ENCODE data around the gene BLMH. TPM values are rescaled to one million over a fixed set of nuclear protein-coding genes. Genes with fewer than 3 reads are reported as not detected.

Gene BLMH
- total RNA-seq, 1 experiment from 2014 or later: 51.2 TPM

GRCh38 chr17:30248786-30249185 lies 43.0 kb downstream of the BLMH start:
- no peak for DNase-seq (ENCODE audit: low read depth, low spot score)
- RAD21 ChIA-PET (ENCODE audit: low non-redundant PET in 1 of 2, low total read pairs in 2 of 2, uncharacterized antibody in 2 of 2, unreplicated experiment in 2 of 2): no interaction called here
- no peak for ATAC-seq
- Histone ChIP-seq H3K9me2 (ENCODE audit: insufficient read depth) (no peaks in the 10 kb centered on the region), H3K4me1 (ENCODE audit: control insufficient read depth in 1 of 2, insufficient read depth in 2 of 2, low read length in 2 of 2) (no peaks in the 10 kb centered on the region), H2AFZ (ENCODE audit: low read depth, low read length, poor library complexity, severe bottlenecking) (no peak overlapping the region), H4K20me1 (ENCODE audit: insufficient read depth) (peaks cover 4% of the 10 kb centered on the region; the same call in 1 of the 2 replicates), H3K4me2 (ENCODE audit: low read length) (no peak overlapping the region), H3K79me2 (ENCODE audit: insufficient read depth, low read length) (no peaks in the 10 kb centered on the region), H3K36me3 (ENCODE audit: control insufficient read depth in 1 of 2, insufficient read depth in 2 of 2, low read length in 2 of 2) (peaks cover 10 to 29% of the 10 kb centered on the region in 2 experiments; a peak in 3 of 4 replicates), H3K27ac (ENCODE audit: low read depth, low read length) (no peak overlapping the region), H3K9me3 (ENCODE audit: control insufficient read depth in 1 of 2, insufficient read depth in 1 of 2, low read depth in 1 of 2, low read length in 2 of 2) (no peaks in the 10 kb centered on the region), H3K27me3 (ENCODE audit: insufficient read depth, low read length) (no peaks in the 10 kb centered on the region), H3K4me3 (replicated peaks in 1 of 2; ENCODE audit: low read depth in 1 of 2, low read length in 2 of 2) (no peak overlapping the region), H3K9ac (ENCODE audit: low read length) (no peak overlapping the region)
- TF ChIP-seq, protein P1, sequence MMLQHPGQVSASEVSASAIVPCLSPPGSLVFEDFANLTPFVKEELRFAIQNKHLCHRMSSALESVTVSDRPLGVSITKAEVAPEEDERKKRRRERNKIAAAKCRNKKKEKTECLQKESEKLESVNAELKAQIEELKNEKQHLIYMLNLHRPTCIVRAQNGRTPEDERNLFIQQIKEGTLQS (IDR thresholded peaks at IDR 0.05): no peak
- TF ChIP-seq POLR2A (IDR thresholded peaks at IDR 0.05; ENCODE audit: borderline replicate concordance, extremely low read depth, insufficient read depth, insufficient read length) (no peak), RAD21 (IDR thresholded peaks at IDR 0.05; ENCODE audit: low read depth) (no peak), FOSL1 (IDR thresholded peaks at IDR 0.05; ENCODE audit: low read depth) (no peak)
- TF ChIP-seq, protein P2, sequence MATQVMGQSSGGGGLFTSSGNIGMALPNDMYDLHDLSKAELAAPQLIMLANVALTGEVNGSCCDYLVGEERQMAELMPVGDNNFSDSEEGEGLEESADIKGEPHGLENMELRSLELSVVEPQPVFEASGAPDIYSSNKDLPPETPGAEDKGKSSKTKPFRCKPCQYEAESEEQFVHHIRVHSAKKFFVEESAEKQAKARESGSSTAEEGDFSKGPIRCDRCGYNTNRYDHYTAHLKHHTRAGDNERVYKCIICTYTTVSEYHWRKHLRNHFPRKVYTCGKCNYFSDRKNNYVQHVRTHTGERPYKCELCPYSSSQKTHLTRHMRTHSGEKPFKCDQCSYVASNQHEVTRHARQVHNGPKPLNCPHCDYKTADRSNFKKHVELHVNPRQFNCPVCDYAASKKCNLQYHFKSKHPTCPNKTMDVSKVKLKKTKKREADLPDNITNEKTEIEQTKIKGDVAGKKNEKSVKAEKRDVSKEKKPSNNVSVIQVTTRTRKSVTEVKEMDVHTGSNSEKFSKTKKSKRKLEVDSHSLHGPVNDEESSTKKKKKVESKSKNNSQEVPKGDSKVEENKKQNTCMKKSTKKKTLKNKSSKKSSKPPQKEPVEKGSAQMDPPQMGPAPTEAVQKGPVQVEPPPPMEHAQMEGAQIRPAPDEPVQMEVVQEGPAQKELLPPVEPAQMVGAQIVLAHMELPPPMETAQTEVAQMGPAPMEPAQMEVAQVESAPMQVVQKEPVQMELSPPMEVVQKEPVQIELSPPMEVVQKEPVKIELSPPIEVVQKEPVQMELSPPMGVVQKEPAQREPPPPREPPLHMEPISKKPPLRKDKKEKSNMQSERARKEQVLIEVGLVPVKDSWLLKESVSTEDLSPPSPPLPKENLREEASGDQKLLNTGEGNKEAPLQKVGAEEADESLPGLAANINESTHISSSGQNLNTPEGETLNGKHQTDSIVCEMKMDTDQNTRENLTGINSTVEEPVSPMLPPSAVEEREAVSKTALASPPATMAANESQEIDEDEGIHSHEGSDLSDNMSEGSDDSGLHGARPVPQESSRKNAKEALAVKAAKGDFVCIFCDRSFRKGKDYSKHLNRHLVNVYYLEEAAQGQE (IDR thresholded peaks at IDR 0.05; ENCODE audit: low read depth): no peak
- intact Hi-C loops (cut with micrococcal nuclease): no loop called here
- POLR2A ChIA-PET: no interaction called here
- BruUV-seq (replicated peaks): no TSS peak
- CTCF ChIA-PET: no interaction called here

DNA sequence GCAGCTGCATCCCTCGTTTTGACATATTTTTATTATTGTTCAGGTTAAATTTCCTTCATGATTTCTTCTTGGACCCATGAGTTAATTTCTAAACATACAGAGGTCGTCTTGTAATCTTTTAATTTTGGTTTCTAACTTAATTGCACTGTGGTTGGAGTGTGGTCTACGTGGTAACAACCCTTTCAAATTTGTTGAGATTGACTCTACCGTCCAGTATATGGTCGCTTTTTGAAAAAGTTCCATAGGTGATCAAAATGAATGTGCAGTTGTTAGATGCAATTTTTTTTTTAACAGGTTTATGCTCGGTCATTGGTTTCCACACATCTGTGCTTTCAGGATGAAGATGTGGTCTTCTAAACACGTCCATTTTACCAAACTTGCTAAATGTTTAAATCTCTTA lies 45.3 kb downstream of the BLMH start:
- H3K79me2 ChIP-seq (ENCODE audit: insufficient read depth, low read length): no peaks in the 10 kb centered on the region
- intact Hi-C loops (cut with micrococcal nuclease): no loop called here
- BruUV-seq (replicated peaks): no TSS peak

More for the DNA sequence above, 45.3 kb downstream of the BLMH start:
- Histone ChIP-seq H3K9me2 (ENCODE audit: insufficient read depth) (no peaks in the 10 kb centered on the region), H3K9me3 (ENCODE audit: control insufficient read depth in 1 of 2, insufficient read depth in 1 of 2, low read depth in 1 of 2, low read length in 2 of 2) (no peaks in the 10 kb centered on the region), H3K4me3 (replicated peaks in 1 of 2; ENCODE audit: low read depth in 1 of 2, low read length in 2 of 2) (no peak overlapping the region), H3K4me1 (ENCODE audit: control insufficient read depth in 1 of 2, insufficient read depth in 2 of 2, low read length in 2 of 2) (no peaks in the 10 kb centered on the region), H2AFZ (ENCODE audit: low read depth, low read length, poor library complexity, severe bottlenecking) (no peak overlapping the region), H3K27me3 (ENCODE audit: insufficient read depth, low read length) (no peaks in the 10 kb centered on the region), H3K4me2 (ENCODE audit: low read length) (no peak overlapping the region), H3K9ac (ENCODE audit: low read length) (no peak overlapping the region), H4K20me1 (ENCODE audit: insufficient read depth) (no peaks in the 10 kb centered on the region), H3K36me3 (ENCODE audit: control insufficient read depth in 1 of 2, insufficient read depth in 2 of 2, low read length in 2 of 2) (peaks cover 10 to 23% of the 10 kb centered on the region in 2 experiments; a peak in 3 of 4 replicates), H3K27ac (ENCODE audit: low read depth, low read length) (no peak overlapping the region)
- ATAC-seq (no peak), DNase-seq (ENCODE audit: low read depth, low spot score) (no peak)
- POLR2A ChIA-PET: no interaction called here
- CTCF ChIA-PET: interaction anchor here (1.3 kb wide), 1 partner anchor 142 kb away, joined by 4 read pairs; no protein-coding TSS in a partner anchor
- RAD21 ChIA-PET (ENCODE audit: low non-redundant PET in 1 of 2, low total read pairs in 2 of 2, uncharacterized antibody in 2 of 2, unreplicated experiment in 2 of 2): no interaction called here
- TF ChIP-seq CEBPB (IDR thresholded peaks at IDR 0.05; ENCODE audit: low read depth) (no peak), ZFX (IDR thresholded peaks at IDR 0.05) (no peak)
